ENCODE measurements around the gene CHI3L1.

DNA sequence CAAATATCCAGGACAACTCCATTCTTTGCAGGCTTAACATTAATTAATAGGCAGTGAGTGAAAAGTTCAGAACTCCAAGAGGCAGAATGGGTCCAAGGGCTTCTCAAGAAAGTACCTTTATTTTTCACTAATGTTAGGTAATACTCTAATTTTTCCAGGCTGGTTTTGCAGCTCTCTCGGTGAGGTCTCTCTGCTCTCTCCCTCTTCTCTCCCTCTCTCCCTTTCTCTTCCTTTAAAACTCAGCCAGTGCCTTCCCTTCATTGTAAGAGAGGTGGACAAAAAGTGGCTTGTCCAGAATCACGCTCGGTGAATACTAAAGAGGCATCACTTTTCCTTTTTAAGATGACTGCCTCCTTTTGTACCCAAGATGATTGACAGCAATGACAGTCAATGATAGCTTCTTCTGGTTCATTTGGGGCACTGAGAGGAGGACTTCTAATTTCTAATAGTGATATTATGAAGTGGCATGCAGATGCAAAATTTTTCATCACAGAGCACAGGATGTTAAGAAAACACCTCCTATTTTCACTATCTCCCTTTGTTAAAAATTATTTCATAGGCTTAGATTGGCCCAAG lies 1.3 kb upstream of the CHI3L1 start:
- TF ChIP-seq EZH2 (IDR thresholded peaks at IDR 0.05; ENCODE audit: insufficient read depth, low read length), result no peak
- TF ChIP-seq, protein P1, sequence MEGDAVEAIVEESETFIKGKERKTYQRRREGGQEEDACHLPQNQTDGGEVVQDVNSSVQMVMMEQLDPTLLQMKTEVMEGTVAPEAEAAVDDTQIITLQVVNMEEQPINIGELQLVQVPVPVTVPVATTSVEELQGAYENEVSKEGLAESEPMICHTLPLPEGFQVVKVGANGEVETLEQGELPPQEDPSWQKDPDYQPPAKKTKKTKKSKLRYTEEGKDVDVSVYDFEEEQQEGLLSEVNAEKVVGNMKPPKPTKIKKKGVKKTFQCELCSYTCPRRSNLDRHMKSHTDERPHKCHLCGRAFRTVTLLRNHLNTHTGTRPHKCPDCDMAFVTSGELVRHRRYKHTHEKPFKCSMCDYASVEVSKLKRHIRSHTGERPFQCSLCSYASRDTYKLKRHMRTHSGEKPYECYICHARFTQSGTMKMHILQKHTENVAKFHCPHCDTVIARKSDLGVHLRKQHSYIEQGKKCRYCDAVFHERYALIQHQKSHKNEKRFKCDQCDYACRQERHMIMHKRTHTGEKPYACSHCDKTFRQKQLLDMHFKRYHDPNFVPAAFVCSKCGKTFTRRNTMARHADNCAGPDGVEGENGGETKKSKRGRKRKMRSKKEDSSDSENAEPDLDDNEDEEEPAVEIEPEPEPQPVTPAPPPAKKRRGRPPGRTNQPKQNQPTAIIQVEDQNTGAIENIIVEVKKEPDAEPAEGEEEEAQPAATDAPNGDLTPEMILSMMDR (IDR thresholded peaks at IDR 0.05; ENCODE audit: insufficient read depth, low read depth, low read length), result no peak
